Ishikawa (cell line): ENCODE data around the gene PTER.

ENCODE experiments used
- EP300 ChIP-seq: IDR thresholded peaks from 2 replicates; pipeline ENCODE4 v1.6.1; 2012; ENCODE audit warnings: borderline replicate concordance
- YY1 ChIP-seq: IDR thresholded peaks from 2 replicates; pipeline ENCODE4 v1.6.1; 2012; ENCODE audit warnings: low read depth

DNA sequence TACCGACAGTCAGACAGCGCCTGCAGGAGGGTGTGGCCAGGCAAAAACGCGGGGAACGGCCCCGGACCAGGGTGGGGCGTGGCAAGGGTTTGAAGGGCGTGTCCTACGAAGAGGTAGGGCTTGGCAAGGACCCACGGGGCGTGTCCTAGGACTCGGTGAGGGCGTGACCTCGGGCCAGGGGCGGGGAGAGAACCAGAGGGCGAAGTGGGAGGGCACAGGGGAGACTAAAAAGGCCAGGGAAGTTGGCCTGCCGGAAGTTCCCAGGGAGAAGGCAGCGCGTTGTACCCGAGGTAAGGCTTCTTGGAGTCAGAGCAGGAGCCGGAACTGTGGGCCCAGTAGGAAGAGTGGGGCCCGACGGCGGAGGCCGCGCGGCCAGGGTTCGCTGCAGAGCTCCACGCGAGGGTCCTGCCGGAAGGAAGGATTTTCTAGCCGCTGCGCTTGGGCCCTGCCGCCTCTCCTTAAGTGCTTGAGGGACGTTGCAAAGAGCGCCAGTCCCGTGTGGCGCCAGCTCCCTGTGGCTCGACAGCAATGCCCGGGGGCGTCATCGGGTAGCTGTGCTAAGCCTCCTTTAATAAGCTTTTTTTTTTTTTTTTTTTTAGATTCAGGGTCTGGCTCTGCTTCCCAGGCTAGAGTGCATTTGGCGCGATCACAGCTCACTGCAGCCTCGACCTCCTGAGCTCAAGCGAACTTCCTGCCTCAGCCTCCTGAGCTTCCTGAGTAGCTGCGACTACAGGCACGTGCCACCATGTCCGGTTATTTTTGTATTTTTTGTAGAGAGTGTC, at the start of gene PTER:
- no peak for TF ChIP-seq EP300
- TF ChIP-seq YY1: no peak
